ENCODE data around the gene EYS.

EYS gene

GRCh38 chr6:65707126-65707826 is at the start of gene EYS:
TSS of gene EYS (minus strand) at chr6:65707226. CDS start at chr6:65495410, 211,816 bp downstream.
- DNase-seq, result no peak

- no peak for DNase-seq
Observed at GRCh38 chr6:65746302-65746701, 39.3 kb upstream of the EYS start.

- no peak for DNase-seq
Observed at GRCh38 chr6:65745614-65746013, 38.6 kb upstream of the EYS start.

- DNase-seq, result no peak
Observed at GRCh38 chr6:65728879-65729479, 22.0 kb upstream of the EYS start.

GRCh38 chr6:65719101-65719500 is 12.1 kb upstream of the EYS start:
- DNase-seq, result no peak

- no peak for DNase-seq
Observed at GRCh38 chr6:65711531-65711930, 4.5 kb upstream of the EYS start.

GRCh38 chr6:65709099-65709830 is 2.2 kb upstream of the EYS start:
- DNase-seq, result no peak

GRCh38 chr6:65708162-65708561 is 1.1 kb upstream of the EYS start:
- no peak for DNase-seq

GRCh38 chr6:65706436-65706835 is 590 bp downstream of the EYS start:
- DNase-seq, result no peak

- DNase-seq, result no peak
Observed at GRCh38 chr6:65701325-65701724, 5.7 kb downstream of the EYS start.

GRCh38 chr6:65700561-65700960 is 6.5 kb downstream of the EYS start:
- DNase-seq, result no peak

GRCh38 chr6:65692109-65692508 is 14.9 kb downstream of the EYS start:
- DNase-seq, result no peak

- no peak for DNase-seq
Observed at GRCh38 chr6:65680232-65680631, 26.8 kb downstream of the EYS start.

- no peak for DNase-seq
Observed at GRCh38 chr6:65671922-65672321, 35.1 kb downstream of the EYS start.

- no peak for DNase-seq
Observed at GRCh38 chr6:65667916-65668656, 38.9 kb downstream of the EYS start.

GRCh38 chr6:65650086-65650485 is 56.9 kb downstream of the EYS start:
- DNase-seq, result no peak

- no peak for DNase-seq
Observed at GRCh38 chr6:65649392-65649791, 57.6 kb downstream of the EYS start.

GRCh38 chr6:65646544-65646943 is 60.5 kb downstream of the EYS start:
- DNase-seq, result no peak

- no peak for DNase-seq
Observed at GRCh38 chr6:65642776-65643175, 64.2 kb downstream of the EYS start.

- DNase-seq, result peak; percentile 12
Observed at GRCh38 chr6:65638047-65638831, 68.8 kb downstream of the EYS start.

GRCh38 chr6:65637289-65638046 is 69.6 kb downstream of the EYS start:
- DNase-seq, result no peak

GRCh38 chr6:65633501-65633900 is 73.5 kb downstream of the EYS start:
- no peak for DNase-seq
